ENCODE results near the gene TEX38. TPM values are rescaled to one million over a fixed set of nuclear protein-coding genes. Genes with fewer than 3 reads are reported as not detected.

TEX38 gene
- polyA plus RNA-seq, 1 experiment, result 0.07 TPM

- ChIA-PET CTCF (interaction anchor here (0.9 to 1.6 kb wide), 3 partner anchors 10 to 90 kb away, joined by 3 to 4 read pairs (median 4); no protein-coding TSS in a partner anchor), POLR2A (no interaction called here)
- no peak for DNase-seq (ENCODE audit: low read depth)
- H3K4me3 ChIP-seq (ENCODE audit: low read depth, low read length), result no peak overlapping the region
- no peaks in the 10 kb centered on the region for H3K27me3 ChIP-seq (ENCODE audit: control insufficient read depth, insufficient read depth, low read length)
- peaks cover 18% of the 10 kb centered on the region for H3K36me3 ChIP-seq (ENCODE audit: control insufficient read depth, insufficient read depth, low read length)
- no peak for TF ChIP-seq CTCF (IDR thresholded peaks at IDR 0.05; ENCODE audit: insufficient read depth, low read depth, low read length)
Measured at GRCh38 chr1:46635205-46635604, 36.4 kb upstream of the TEX38 start.

GRCh38 chr1:46637444-46638083 is 34.1 kb upstream of the TEX38 start:
- DNase-seq (ENCODE audit: low read depth), result no peak
- CTCF ChIA-PET, result no interaction called here
- H3K27me3 ChIP-seq (ENCODE audit: control insufficient read depth, insufficient read depth, low read length), result no peaks in the 10 kb centered on the region
- H3K36me3 ChIP-seq (ENCODE audit: control insufficient read depth, insufficient read depth, low read length), result peaks cover 13% of the 10 kb centered on the region
- no peak overlapping the region for H3K4me3 ChIP-seq (ENCODE audit: low read depth, low read length)
- TF ChIP-seq CTCF (IDR thresholded peaks at IDR 0.05; ENCODE audit: insufficient read depth, low read depth, low read length), result no peak
- POLR2A ChIA-PET, result no interaction called here

- DNase-seq (ENCODE audit: low read depth), result no peak
- Histone ChIP-seq H3K27me3 (ENCODE audit: control insufficient read depth, insufficient read depth, low read length) (no peaks in the 10 kb centered on the region), H3K4me3 (ENCODE audit: low read depth, low read length) (no peak overlapping the region), H3K36me3 (ENCODE audit: control insufficient read depth, insufficient read depth, low read length) (peaks cover 12% of the 10 kb centered on the region)
- CTCF ChIA-PET, result no interaction called here
- no peak for TF ChIP-seq CTCF (IDR thresholded peaks at IDR 0.05; ENCODE audit: insufficient read depth, low read depth, low read length)
- POLR2A ChIA-PET, result no interaction called here
Measured at GRCh38 chr1:46638921-46639320, 32.7 kb upstream of the TEX38 start.

- no peak for DNase-seq (ENCODE audit: low read depth)
- Histone ChIP-seq H3K4me3 (ENCODE audit: low read depth, low read length) (no peak overlapping the region), H3K27me3 (ENCODE audit: control insufficient read depth, insufficient read depth, low read length) (no peaks in the 10 kb centered on the region), H3K36me3 (ENCODE audit: control insufficient read depth, insufficient read depth, low read length) (peaks cover 10% of the 10 kb centered on the region)
- POLR2A ChIA-PET, result no interaction called here
- no peak for TF ChIP-seq CTCF (IDR thresholded peaks at IDR 0.05; ENCODE audit: insufficient read depth, low read depth, low read length)
- CTCF ChIA-PET, result no interaction called here
Measured at GRCh38 chr1:46639547-46639946, 32.1 kb upstream of the TEX38 start.

GRCh38 chr1:46642115-46642680 is 29.5 kb upstream of the TEX38 start:
- no peak for DNase-seq (ENCODE audit: low read depth)
- POLR2A ChIA-PET, result no interaction called here
- no peak for TF ChIP-seq CTCF (IDR thresholded peaks at IDR 0.05; ENCODE audit: insufficient read depth, low read depth, low read length)
- Histone ChIP-seq H3K36me3 (ENCODE audit: control insufficient read depth, insufficient read depth, low read length) (no peaks in the 10 kb centered on the region), H3K4me3 (ENCODE audit: low read depth, low read length) (no peak overlapping the region), H3K27me3 (ENCODE audit: control insufficient read depth, insufficient read depth, low read length) (no peaks in the 10 kb centered on the region)
- CTCF ChIA-PET, result interaction anchor here (1.1 kb wide), 1 partner anchor 38 kb away, joined by 3 read pairs; the partner anchor contains the start of gene MKNK1
